ENCODE measurements around the gene SRRM2. TPM values are rescaled to one million over a fixed set of nuclear protein-coding genes. Genes with fewer than 3 reads are reported as not detected.

Gene SRRM2
- total and polyA plus RNA-seq, 9 of the 15 experiments (the other 6 are each of a cell fraction or from before 2014, with no cell fraction given) = 26.7 to 563 (median 81.1) TPM

DNA sequence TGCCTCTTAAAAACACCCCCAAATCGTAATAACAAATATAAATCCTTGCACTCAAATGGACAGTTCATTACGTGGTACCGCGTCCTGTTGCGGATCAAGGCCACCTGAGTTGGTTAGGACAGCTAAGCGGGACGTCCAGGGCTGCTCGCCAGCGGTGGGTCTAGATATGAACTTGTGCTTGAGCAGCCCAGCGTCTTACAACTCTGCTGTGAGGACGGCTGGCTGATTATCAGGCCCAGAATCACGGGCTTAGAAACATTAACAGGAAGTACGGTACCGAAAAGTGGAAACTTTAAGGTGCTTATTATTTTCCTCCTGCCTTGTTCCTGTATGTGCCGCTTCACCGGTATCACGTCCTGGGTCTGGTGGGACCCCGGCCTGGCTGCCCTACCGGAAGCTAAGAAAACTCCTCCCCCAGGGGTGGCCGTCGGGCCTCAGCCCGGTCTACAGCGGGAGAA, 832 bp upstream of the SRRM2 start (continued):
- no peak for TF ChIP-seq ATF3 (IDR thresholded peaks at IDR 0.05)
- no peak for TF ChIP-seq ATF3 (CRISPR knock-in tag; conservative IDR thresholded peaks at IDR 0.05)
- TF ChIP-seq CCNT2 (IDR thresholded peaks at IDR 0.05; ENCODE audit: borderline replicate concordance, extremely low read depth, insufficient read length, low read depth, low read length) = no peak
- TF ChIP-seq DDX20 (tag; IDR thresholded peaks at IDR 0.05; ENCODE audit: low read depth) = no peak
- TF ChIP-seq ZNF134 (CRISPR knock-in tag; conservative IDR thresholded peaks at IDR 0.05) = 0 out of 2 replicates have a peak, but pooled peaks have one; percentile 9
- no peak for TF ChIP-seq ATF7 (IDR thresholded peaks at IDR 0.05)
- TF ChIP-seq NONO (IDR thresholded peaks at IDR 0.05; ENCODE audit: low read depth in 2 of 2, low read length in 1 of 2) = 0 out of 4 replicates have a peak, but pooled peaks of 1 of the 2 experiments have one; percentile 43
- TF ChIP-seq, protein P1, sequence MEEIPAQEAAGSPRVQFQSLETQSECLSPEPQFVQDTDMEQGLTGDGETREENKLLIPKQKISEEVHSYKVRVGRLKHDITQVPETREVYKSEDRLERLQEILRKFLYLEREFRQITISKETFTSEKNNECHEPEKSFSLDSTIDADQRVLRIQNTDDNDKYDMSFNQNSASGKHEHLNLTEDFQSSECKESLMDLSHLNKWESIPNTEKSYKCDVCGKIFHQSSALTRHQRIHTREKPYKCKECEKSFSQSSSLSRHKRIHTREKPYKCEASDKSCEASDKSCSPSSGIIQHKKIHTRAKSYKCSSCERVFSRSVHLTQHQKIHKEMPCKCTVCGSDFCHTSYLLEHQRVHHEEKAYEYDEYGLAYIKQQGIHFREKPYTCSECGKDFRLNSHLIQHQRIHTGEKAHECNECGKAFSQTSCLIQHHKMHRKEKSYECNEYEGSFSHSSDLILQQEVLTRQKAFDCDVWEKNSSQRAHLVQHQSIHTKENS (CRISPR knock-in tag; IDR thresholded peaks at IDR 0.05) = no peak
- no peak for TF ChIP-seq BRF1 (IDR thresholded peaks at IDR 0.05; ENCODE audit: borderline replicate concordance, extremely low read depth, insufficient read length)
- TF ChIP-seq DNMT1 (IDR thresholded peaks at IDR 0.05) = no peak
- TF ChIP-seq, protein P2, sequence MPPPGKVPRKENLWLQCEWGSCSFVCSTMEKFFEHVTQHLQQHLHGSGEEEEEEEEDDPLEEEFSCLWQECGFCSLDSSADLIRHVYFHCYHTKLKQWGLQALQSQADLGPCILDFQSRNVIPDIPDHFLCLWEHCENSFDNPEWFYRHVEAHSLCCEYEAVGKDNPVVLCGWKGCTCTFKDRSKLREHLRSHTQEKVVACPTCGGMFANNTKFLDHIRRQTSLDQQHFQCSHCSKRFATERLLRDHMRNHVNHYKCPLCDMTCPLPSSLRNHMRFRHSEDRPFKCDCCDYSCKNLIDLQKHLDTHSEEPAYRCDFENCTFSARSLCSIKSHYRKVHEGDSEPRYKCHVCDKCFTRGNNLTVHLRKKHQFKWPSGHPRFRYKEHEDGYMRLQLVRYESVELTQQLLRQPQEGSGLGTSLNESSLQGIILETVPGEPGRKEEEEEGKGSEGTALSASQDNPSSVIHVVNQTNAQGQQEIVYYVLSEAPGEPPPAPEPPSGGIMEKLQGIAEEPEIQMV (tag; conservative IDR thresholded peaks at IDR 0.05; ENCODE audit: low read depth) = no peak
- TF ChIP-seq JUN (IDR thresholded peaks at IDR 0.05; ENCODE audit: borderline replicate concordance, low read depth, low read length) = no peak
- no peak for TF ChIP-seq JUN (CRISPR knock-in tag; IDR thresholded peaks at IDR 0.05; ENCODE audit: borderline replicate concordance)
- 0 out of 2 replicates have a peak, but pooled peaks have one; percentile 43 for TF ChIP-seq SRSF3 (IDR thresholded peaks at IDR 0.05; ENCODE audit: insufficient read depth, low read length)
- 0 out of 2 replicates have a peak, but pooled peaks have one; percentile 7 for TF ChIP-seq IRF9 (tag; IDR thresholded peaks at IDR 0.05)
- no peak for TF ChIP-seq WHSC1 (IDR thresholded peaks at IDR 0.05; ENCODE audit: low read length)
- TF ChIP-seq TAF15 (IDR thresholded peaks at IDR 0.05; ENCODE audit: low read depth, low read length) = no peak
- TF ChIP-seq GTF2F1 (IDR thresholded peaks at IDR 0.05; ENCODE audit: low read depth, low read length) = 0 out of 2 replicates have a peak, but pooled peaks have one; percentile 17
- peak; percentile 63 for TF ChIP-seq ETV1 (tag; conservative IDR thresholded peaks at IDR 0.05; ENCODE audit: low read depth)
